Measurements from ENCODE around the gene GALNT16.

DNA sequence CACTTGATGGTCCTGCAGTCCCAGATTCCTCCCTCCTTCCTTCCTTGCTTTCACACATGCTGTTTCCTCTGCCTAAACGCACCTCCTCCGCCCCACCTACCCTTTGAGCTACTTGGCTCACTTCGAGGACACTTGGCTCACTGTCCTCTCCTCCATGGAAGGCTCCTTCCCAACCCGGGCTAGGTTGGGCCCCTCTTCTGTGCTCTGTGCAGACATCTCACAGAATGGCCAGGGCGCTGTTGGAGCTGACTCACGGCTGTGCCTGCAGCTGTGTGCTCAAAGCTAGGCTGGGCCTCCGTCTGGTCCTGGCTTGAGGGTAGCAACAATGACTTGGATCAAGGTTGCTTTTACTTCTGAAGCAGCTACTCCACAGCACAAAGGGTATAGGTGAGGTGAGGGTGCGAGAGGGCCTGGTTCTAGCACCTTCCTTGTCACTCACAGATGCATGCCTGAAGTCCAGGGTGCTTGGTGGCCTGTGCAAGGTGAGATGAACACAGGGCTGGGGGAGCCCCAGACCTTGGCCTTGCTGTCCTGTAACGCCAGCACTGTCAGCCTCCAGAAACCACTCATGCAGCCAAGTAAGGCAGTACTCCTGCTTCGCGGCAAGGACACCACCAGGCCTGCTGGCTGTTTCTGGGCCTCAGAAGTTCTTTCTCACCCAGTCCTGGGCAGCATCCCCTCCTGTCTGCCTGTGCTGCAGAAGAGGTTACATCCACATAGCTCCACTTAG is 61.8 kb downstream of the GALNT16 start:
- TF ChIP-seq, protein P1, sequence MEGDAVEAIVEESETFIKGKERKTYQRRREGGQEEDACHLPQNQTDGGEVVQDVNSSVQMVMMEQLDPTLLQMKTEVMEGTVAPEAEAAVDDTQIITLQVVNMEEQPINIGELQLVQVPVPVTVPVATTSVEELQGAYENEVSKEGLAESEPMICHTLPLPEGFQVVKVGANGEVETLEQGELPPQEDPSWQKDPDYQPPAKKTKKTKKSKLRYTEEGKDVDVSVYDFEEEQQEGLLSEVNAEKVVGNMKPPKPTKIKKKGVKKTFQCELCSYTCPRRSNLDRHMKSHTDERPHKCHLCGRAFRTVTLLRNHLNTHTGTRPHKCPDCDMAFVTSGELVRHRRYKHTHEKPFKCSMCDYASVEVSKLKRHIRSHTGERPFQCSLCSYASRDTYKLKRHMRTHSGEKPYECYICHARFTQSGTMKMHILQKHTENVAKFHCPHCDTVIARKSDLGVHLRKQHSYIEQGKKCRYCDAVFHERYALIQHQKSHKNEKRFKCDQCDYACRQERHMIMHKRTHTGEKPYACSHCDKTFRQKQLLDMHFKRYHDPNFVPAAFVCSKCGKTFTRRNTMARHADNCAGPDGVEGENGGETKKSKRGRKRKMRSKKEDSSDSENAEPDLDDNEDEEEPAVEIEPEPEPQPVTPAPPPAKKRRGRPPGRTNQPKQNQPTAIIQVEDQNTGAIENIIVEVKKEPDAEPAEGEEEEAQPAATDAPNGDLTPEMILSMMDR (IDR thresholded peaks at IDR 0.05; ENCODE audit: borderline replicate concordance, extremely low read depth, low read length, poor library complexity, severe bottlenecking), result no peak
- TF ChIP-seq EZH2 (IDR thresholded peaks at IDR 0.05; ENCODE audit: borderline replicate concordance, low read depth, low read length, severe bottlenecking), result no peak
